GM12878 (cell line): ENCODE results near the gene ZNF462.

Experiments
- KDM1A ChIP-seq: fragments of 200-600 bp; sonication (generic); IDR thresholded peaks from 2 replicates; pipeline ENCODE4 v1.6.1; 2016; ENCODE audit warnings: borderline replicate concordance
- LARP7 ChIP-seq: fragments of 450-650 bp; IDR thresholded peaks from 2 replicates; pipeline ENCODE4 v1.6.1; 2017; ENCODE audit warnings: mild to moderate bottlenecking
- POLR2A ChIP-seq: IDR thresholded peaks from 2 replicates; pipeline ENCODE4 v1.6.1; 2011; ENCODE audit warnings: low read depth, mild to moderate bottlenecking, low read length
- SMC3 ChIP-seq: IDR thresholded peaks from 2 replicates; pipeline ENCODE4 v1.6.1; 2011; ENCODE audit warnings: low read length, improper control_type of control experiment, borderline replicate concordance
- TAF1 ChIP-seq: IDR thresholded peaks from 2 replicates; pipeline ENCODE4 v1.6.1; 2011; ENCODE audit warnings: mild to moderate bottlenecking, low read depth, low read length, borderline replicate concordance
- TF ChIP-seq, protein P1 (sequence below), 3 experiments: IDR thresholded peaks in 2 of 3; conservative IDR thresholded peaks in 1 of 3; 2 replicates each; pipeline ENCODE4 v1.5.1; 2011; ENCODE audit warnings: low read depth in 3 of 3, low read length in 3 of 3, mild to moderate bottlenecking in 3 of 3, control low read depth in 2 of 3, moderate library complexity in 2 of 3, inconsistent platforms in 1 of 3, mixed read lengths in 1 of 3; ENCODE audit not compliant: control insufficient read depth in 2 of 3, insufficient read depth in 1 of 3; ENCODE audit errors: extremely low read depth in 1 of 3
- TF ChIP-seq, protein P2 (sequence below): IDR thresholded peaks from 2 replicates; pipeline ENCODE4 v1.6.1; 2012; ENCODE audit warnings: mild to moderate bottlenecking, low read depth, low read length
- TF ChIP-seq, protein P3 (sequence below): IDR thresholded peaks from 2 replicates; pipeline ENCODE4 v1.6.1; 2012; ENCODE audit warnings: low read depth, low read length, improper control_type of control experiment
- TF ChIP-seq, protein P4 (sequence below): IDR thresholded peaks from 2 replicates; pipeline ENCODE4 v1.6.1; 2011; ENCODE audit warnings: low read depth, mild to moderate bottlenecking, low read length, moderate library complexity, borderline replicate concordance; ENCODE audit errors: extremely low read depth
- TF ChIP-seq, protein P5 (sequence below): IDR thresholded peaks from 2 replicates; pipeline ENCODE4 v1.6.1; 2011; ENCODE audit warnings: mild to moderate bottlenecking, low read depth, low read length, moderate library complexity; ENCODE audit not compliant: insufficient replicate concordance

DNA sequence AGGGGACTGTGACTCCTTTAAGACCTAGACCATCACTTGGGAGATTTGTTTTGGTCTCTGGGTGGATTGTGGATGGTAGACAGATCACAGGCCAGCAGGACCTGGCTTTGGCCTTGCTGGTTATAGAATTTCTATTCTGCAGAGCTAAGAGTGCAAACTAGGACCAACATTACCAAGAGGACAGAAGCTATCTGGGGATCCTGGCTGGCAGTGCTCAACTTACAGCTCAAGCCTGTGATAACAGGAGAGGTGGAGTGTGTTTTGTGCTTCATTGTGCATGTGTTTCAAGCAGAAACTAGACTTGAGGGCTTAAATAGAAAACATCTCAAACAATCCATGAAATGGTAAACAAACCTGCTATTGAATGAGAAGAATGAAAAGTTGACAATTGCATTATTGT lies 106.7 kb downstream of the ZNF462 start:
- TF ChIP-seq, protein P1, sequence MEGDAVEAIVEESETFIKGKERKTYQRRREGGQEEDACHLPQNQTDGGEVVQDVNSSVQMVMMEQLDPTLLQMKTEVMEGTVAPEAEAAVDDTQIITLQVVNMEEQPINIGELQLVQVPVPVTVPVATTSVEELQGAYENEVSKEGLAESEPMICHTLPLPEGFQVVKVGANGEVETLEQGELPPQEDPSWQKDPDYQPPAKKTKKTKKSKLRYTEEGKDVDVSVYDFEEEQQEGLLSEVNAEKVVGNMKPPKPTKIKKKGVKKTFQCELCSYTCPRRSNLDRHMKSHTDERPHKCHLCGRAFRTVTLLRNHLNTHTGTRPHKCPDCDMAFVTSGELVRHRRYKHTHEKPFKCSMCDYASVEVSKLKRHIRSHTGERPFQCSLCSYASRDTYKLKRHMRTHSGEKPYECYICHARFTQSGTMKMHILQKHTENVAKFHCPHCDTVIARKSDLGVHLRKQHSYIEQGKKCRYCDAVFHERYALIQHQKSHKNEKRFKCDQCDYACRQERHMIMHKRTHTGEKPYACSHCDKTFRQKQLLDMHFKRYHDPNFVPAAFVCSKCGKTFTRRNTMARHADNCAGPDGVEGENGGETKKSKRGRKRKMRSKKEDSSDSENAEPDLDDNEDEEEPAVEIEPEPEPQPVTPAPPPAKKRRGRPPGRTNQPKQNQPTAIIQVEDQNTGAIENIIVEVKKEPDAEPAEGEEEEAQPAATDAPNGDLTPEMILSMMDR (IDR thresholded peaks at IDR 0.05 in 2 of 3, conservative IDR thresholded peaks at IDR 0.05 in 1 of 3; ENCODE audit: control insufficient read depth in 2 of 3, extremely low read depth in 1 of 3, insufficient read depth in 1 of 3, low read depth in 3 of 3, low read length in 3 of 3), result no peak
- TF ChIP-seq KDM1A (no peak), TAF1 (no peak), LARP7 (no peak), POLR2A (no peak), SMC3 (no peak)
- TF ChIP-seq, protein P2, sequence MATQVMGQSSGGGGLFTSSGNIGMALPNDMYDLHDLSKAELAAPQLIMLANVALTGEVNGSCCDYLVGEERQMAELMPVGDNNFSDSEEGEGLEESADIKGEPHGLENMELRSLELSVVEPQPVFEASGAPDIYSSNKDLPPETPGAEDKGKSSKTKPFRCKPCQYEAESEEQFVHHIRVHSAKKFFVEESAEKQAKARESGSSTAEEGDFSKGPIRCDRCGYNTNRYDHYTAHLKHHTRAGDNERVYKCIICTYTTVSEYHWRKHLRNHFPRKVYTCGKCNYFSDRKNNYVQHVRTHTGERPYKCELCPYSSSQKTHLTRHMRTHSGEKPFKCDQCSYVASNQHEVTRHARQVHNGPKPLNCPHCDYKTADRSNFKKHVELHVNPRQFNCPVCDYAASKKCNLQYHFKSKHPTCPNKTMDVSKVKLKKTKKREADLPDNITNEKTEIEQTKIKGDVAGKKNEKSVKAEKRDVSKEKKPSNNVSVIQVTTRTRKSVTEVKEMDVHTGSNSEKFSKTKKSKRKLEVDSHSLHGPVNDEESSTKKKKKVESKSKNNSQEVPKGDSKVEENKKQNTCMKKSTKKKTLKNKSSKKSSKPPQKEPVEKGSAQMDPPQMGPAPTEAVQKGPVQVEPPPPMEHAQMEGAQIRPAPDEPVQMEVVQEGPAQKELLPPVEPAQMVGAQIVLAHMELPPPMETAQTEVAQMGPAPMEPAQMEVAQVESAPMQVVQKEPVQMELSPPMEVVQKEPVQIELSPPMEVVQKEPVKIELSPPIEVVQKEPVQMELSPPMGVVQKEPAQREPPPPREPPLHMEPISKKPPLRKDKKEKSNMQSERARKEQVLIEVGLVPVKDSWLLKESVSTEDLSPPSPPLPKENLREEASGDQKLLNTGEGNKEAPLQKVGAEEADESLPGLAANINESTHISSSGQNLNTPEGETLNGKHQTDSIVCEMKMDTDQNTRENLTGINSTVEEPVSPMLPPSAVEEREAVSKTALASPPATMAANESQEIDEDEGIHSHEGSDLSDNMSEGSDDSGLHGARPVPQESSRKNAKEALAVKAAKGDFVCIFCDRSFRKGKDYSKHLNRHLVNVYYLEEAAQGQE, result no peak
- TF ChIP-seq, protein P3, sequence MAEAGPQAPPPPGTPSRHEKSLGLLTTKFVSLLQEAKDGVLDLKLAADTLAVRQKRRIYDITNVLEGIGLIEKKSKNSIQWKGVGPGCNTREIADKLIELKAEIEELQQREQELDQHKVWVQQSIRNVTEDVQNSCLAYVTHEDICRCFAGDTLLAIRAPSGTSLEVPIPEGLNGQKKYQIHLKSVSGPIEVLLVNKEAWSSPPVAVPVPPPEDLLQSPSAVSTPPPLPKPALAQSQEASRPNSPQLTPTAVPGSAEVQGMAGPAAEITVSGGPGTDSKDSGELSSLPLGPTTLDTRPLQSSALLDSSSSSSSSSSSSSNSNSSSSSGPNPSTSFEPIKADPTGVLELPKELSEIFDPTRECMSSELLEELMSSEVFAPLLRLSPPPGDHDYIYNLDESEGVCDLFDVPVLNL, result no peak
- TF ChIP-seq, protein P4, sequence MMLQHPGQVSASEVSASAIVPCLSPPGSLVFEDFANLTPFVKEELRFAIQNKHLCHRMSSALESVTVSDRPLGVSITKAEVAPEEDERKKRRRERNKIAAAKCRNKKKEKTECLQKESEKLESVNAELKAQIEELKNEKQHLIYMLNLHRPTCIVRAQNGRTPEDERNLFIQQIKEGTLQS, result no peak
- TF ChIP-seq, protein P5, sequence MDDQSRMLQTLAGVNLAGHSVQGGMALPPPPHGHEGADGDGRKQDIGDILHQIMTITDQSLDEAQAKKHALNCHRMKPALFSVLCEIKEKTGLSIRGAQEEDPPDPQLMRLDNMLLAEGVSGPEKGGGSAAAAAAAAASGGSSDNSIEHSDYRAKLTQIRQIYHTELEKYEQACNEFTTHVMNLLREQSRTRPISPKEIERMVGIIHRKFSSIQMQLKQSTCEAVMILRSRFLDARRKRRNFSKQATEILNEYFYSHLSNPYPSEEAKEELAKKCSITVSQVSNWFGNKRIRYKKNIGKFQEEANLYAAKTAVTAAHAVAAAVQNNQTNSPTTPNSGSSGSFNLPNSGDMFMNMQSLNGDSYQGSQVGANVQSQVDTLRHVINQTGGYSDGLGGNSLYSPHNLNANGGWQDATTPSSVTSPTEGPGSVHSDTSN, result no peak
